ENCODE data around the gene RECK.

Gene RECK

GRCh38 chr9:36018129-36018528 is 18.6 kb upstream of the RECK start:
- Mint-ChIP-seq H3K4me3 (no peak overlapping the region), H3K4me1 (no peaks in the 10 kb centered on the region), H3K9me3 (no peaks in the 10 kb centered on the region), H3K27me3 (no peaks in the 10 kb centered on the region), H3K27ac (no peak overlapping the region)
- ATAC-seq (no peak), DNase-seq (no peak)

- DNase-seq: no peak
- Mint-ChIP-seq H3K27me3 (no peaks in the 10 kb centered on the region), H3K9me3 (no peaks in the 10 kb centered on the region), H3K4me1 (no peaks in the 10 kb centered on the region), H3K4me3 (no peak overlapping the region), H3K27ac (peak overlapping the region in 1 of 2 donors; percentile 83)
- ATAC-seq: no peak
Measured at GRCh38 chr9:36018891-36019720, 17.6 kb upstream of the RECK start.

- H3K27me3 Mint-ChIP-seq: no peaks in the 10 kb centered on the region
- ATAC-seq: no peak
- H3K4me1 Mint-ChIP-seq: no peaks in the 10 kb centered on the region
- peak overlapping the region in 1 of 2 donors; percentile 45 for H3K27ac Mint-ChIP-seq
- H3K4me3 Mint-ChIP-seq: no peak overlapping the region
- no peak for DNase-seq
- H3K9me3 Mint-ChIP-seq: no peaks in the 10 kb centered on the region
Measured at GRCh38 chr9:36021968-36022367, 14.7 kb upstream of the RECK start.

GRCh38 chr9:36023260-36024048 is 13.3 kb upstream of the RECK start:
- Mint-ChIP-seq H3K9me3 (no peaks in the 10 kb centered on the region), H3K4me1 (no peaks in the 10 kb centered on the region), H3K4me3 (no peak overlapping the region), H3K27ac (no peak overlapping the region), H3K27me3 (no peaks in the 10 kb centered on the region)
- DNase-seq (peak; percentile 55 to 61), ATAC-seq (peak; percentile 77)

GRCh38 chr9:36025746-36026145 is 11.0 kb upstream of the RECK start:
- no peak overlapping the region for H3K27ac Mint-ChIP-seq
- DNase-seq: no peak
- no peaks in the 10 kb centered on the region for H3K9me3 Mint-ChIP-seq
- no peak overlapping the region for H3K4me3 Mint-ChIP-seq
- ATAC-seq: no peak
- peaks cover 8% of the 10 kb centered on the region for H3K27me3 Mint-ChIP-seq
- H3K4me1 Mint-ChIP-seq: no peaks in the 10 kb centered on the region

- no peak overlapping the region for H3K27ac Mint-ChIP-seq
Measured at GRCh38 chr9:36029202-36029601, 7.5 kb upstream of the RECK start.

GRCh38 chr9:36029765-36030528 is 6.8 kb upstream of the RECK start:
- Mint-ChIP-seq H3K4me1 (no peaks in the 10 kb centered on the region), H3K4me3 (no peak overlapping the region), H3K27me3 (peaks cover 32% of the 10 kb centered on the region), H3K9me3 (no peaks in the 10 kb centered on the region), H3K27ac (no peak overlapping the region)
- DNase-seq (no peak), ATAC-seq (no peak)

More at GRCh38 chr9:36029202-36029601, 7.5 kb upstream of the RECK start:
- ATAC-seq (no peak), DNase-seq (no peak)
- Mint-ChIP-seq H3K4me3 (no peak overlapping the region), H3K27me3 (peaks cover 32% of the 10 kb centered on the region), H3K4me1 (no peaks in the 10 kb centered on the region), H3K9me3 (no peaks in the 10 kb centered on the region)

GRCh38 chr9:36030871-36031270 is 5.8 kb upstream of the RECK start:
- ATAC-seq: no peak
- Mint-ChIP-seq H3K27me3 (peaks cover 32% of the 10 kb centered on the region), H3K9me3 (no peaks in the 10 kb centered on the region), H3K4me3 (no peak overlapping the region), H3K4me1 (no peaks in the 10 kb centered on the region), H3K27ac (no peak overlapping the region)
- DNase-seq: no peak

- Mint-ChIP-seq H3K27ac (peak overlapping the region in 1 of 2 donors; percentile 42), H3K4me1 (no peaks in the 10 kb centered on the region), H3K9me3 (no peaks in the 10 kb centered on the region), H3K4me3 (no peak overlapping the region), H3K27me3 (peaks cover 32% of the 10 kb centered on the region)
- DNase-seq: no peak
- no peak for ATAC-seq
Measured at GRCh38 chr9:36031774-36032555, 4.7 kb upstream of the RECK start.

GRCh38 chr9:36033788-36034187 is 2.9 kb upstream of the RECK start:
- Mint-ChIP-seq H3K4me1 (peaks cover 13% of the 10 kb centered on the region), H3K27me3 (peaks cover 32% of the 10 kb centered on the region), H3K4me3 (no peak overlapping the region), H3K27ac (no peak overlapping the region), H3K9me3 (no peaks in the 10 kb centered on the region)
- ATAC-seq: no peak
- DNase-seq: no peak

GRCh38 chr9:36034234-36034633 is 2.5 kb upstream of the RECK start:
- no peaks in the 10 kb centered on the region for H3K9me3 Mint-ChIP-seq
- no peak for ATAC-seq
- no peak overlapping the region for H3K4me3 Mint-ChIP-seq
- no peak for DNase-seq
- H3K4me1 Mint-ChIP-seq: peaks cover 14% of the 10 kb centered on the region
- no peak overlapping the region for H3K27ac Mint-ChIP-seq
- peaks cover 32% of the 10 kb centered on the region for H3K27me3 Mint-ChIP-seq

GRCh38 chr9:36035006-36035405 is 1.7 kb upstream of the RECK start:
- Mint-ChIP-seq H3K9me3 (no peaks in the 10 kb centered on the region), H3K4me1 (peaks cover 22% of the 10 kb centered on the region), H3K4me3 (no peak overlapping the region), H3K27ac (no peak overlapping the region), H3K27me3 (peaks cover 29% of the 10 kb centered on the region)
- no peak for DNase-seq
- no peak for ATAC-seq

- no peak for DNase-seq
- Mint-ChIP-seq H3K9me3 (no peaks in the 10 kb centered on the region), H3K27ac (no peak overlapping the region), H3K27me3 (peaks cover 24% of the 10 kb centered on the region), H3K4me1 (peaks cover 33% of the 10 kb centered on the region), H3K4me3 (peak overlapping the region; percentile 81 to 83)
- no peak for ATAC-seq
Measured at GRCh38 chr9:36036253-36036779, 397 bp upstream of the RECK start.

- DNase-seq (no peak), ATAC-seq (peak; percentile 6)
- H3K9me3 Mint-ChIP-seq: no peaks in the 10 kb centered on the region
- peaks cover 11% of the 10 kb centered on the region for H3K27me3 Mint-ChIP-seq
- H3K4me3 Mint-ChIP-seq: peak overlapping the region; percentile 83 to 94
- peak overlapping the region; percentile 89 to 91 for H3K27ac Mint-ChIP-seq
- peaks cover 46% of the 10 kb centered on the region for H3K4me1 Mint-ChIP-seq
Measured at GRCh38 chr9:36037549-36038122, 923 bp downstream of the RECK start.
